Measurements from ENCODE around the gene SMIM27.

DNA sequence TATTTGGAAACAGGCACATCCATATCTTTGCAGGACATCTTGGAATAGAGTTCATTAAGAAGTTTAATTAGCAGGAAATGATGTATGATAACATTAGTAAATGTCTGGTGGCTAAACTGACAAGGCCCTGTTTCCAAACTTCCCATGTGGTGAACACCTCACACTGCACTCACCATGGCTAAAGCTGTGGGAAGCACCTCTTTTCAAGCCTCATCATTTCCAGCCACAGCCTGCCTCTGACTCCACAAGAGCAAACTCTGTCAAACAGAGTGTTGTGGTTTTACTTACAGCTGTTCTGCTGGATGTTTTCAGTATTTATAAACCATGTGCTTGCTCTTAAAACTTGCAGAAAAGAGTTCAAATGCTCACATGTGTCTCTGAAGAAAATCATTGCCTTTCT, 35.8 kb downstream of the SMIM27 start:
- TF ChIP-seq POLR2AphosphoS5 (IDR thresholded peaks at IDR 0.05) (no peak), EP300 (IDR thresholded peaks at IDR 0.05) (no peak), CTCF (IDR thresholded peaks at IDR 0.05) (no peak)
